HG02981 (cell line): ENCODE data around the gene TSFM.
"Not testable (repeated sequence)": the region's sequence is repeated elsewhere in the genome, so short reads cannot be mapped to it uniquely, and the experiment has no call there.

Experiments
- ATAC-seq: cut with Tn5 transposase; IDR thresholded peaks from one replicate; pipeline ENCODE4 v1.9.1; 2021; ENCODE audit warnings: mild to moderate bottlenecking, moderate library complexity; ENCODE audit not compliant: unreplicated experiment

Gene TSFM

GRCh38 chr12:57762463-57762862 lies 20.1 kb upstream of the TSFM start:
- ATAC-seq: no peak

- ATAC-seq: no peak
Observed at GRCh38 chr12:57763881-57764661, 18.5 kb upstream of the TSFM start.

- ATAC-seq: no peak
Observed at GRCh38 chr12:57764662-57765002, 18.0 kb upstream of the TSFM start.

GRCh38 chr12:57765003-57765697 lies 17.4 kb upstream of the TSFM start:
- no peak for ATAC-seq

- no peak for ATAC-seq
Observed at GRCh38 chr12:57765698-57766463, 16.7 kb upstream of the TSFM start.

GRCh38 chr12:57766464-57767304 lies 15.9 kb upstream of the TSFM start, which contains the start of gene CYP27B1:
TSS of gene CYP27B1 (minus strand) at chr12:57767078. CDS start at chr12:57767041, 37 bp downstream.
- no peak for ATAC-seq

GRCh38 chr12:57767305-57767698 lies 15.3 kb upstream of the TSFM start:
- ATAC-seq: no peak

GRCh38 chr12:57767876-57768275 lies 14.7 kb upstream of the TSFM start:
- no peak for ATAC-seq

- no peak for ATAC-seq
Observed at GRCh38 chr12:57769594-57769993, 13.0 kb upstream of the TSFM start.

GRCh38 chr12:57770734-57771133 lies 11.9 kb upstream of the TSFM start:
- ATAC-seq: no peak

- peak; percentile 69 for ATAC-seq
Observed at GRCh38 chr12:57771236-57771872, 11.2 kb upstream of the TSFM start.

GRCh38 chr12:57771873-57772428 lies 10.6 kb upstream of the TSFM start, which contains the start of gene METTL1:
TSS of gene METTL1 (minus strand) at chr12:57772105. CDS start at chr12:57772083, 22 bp downstream.
- ATAC-seq: peak; percentile 82

GRCh38 chr12:57772429-57773322 lies 9.9 kb upstream of the TSFM start, which contains the start of gene EEF1AKMT3:
TSS of gene EEF1AKMT3 (plus strand) at chr12:57772614. CDS start at chr12:57772725, 111 bp downstream.
- ATAC-seq: no peak

GRCh38 chr12:57774634-57775033 lies 8.0 kb upstream of the TSFM start:
- not testable (repeated sequence) for ATAC-seq

- ATAC-seq: no peak
Observed at GRCh38 chr12:57775044-57775443, 7.5 kb upstream of the TSFM start.

GRCh38 chr12:57775563-57776246 lies 6.9 kb upstream of the TSFM start:
- no peak for ATAC-seq

GRCh38 chr12:57776247-57776587 lies 6.4 kb upstream of the TSFM start:
- ATAC-seq: no peak

- no peak for ATAC-seq
Observed at GRCh38 chr12:57777367-57777766, 5.2 kb upstream of the TSFM start.
